GM12865 (cell line): ENCODE data around the gene OOSP1.

ENCODE experiments used
- DNase-seq: peaks from one replicate; pipeline ENCODE4 v3.0.0; 2010; ENCODE audit warnings: low read depth
- H3K4me3 ChIP-seq: 2 replicates; pipeline ENCODE4 v1.5.1; 2011; ENCODE audit warnings: mild to moderate bottlenecking, low read depth, low read length, control low read depth
- TF ChIP-seq, protein P1 (sequence below): IDR thresholded peaks from 2 replicates; pipeline ENCODE4 v1.5.1; 2011; ENCODE audit warnings: low read length, control low read depth, low read depth, inconsistent platforms; ENCODE audit not compliant: insufficient read depth; ENCODE audit errors: missing control alignments

The OOSP1 gene

DNA sequence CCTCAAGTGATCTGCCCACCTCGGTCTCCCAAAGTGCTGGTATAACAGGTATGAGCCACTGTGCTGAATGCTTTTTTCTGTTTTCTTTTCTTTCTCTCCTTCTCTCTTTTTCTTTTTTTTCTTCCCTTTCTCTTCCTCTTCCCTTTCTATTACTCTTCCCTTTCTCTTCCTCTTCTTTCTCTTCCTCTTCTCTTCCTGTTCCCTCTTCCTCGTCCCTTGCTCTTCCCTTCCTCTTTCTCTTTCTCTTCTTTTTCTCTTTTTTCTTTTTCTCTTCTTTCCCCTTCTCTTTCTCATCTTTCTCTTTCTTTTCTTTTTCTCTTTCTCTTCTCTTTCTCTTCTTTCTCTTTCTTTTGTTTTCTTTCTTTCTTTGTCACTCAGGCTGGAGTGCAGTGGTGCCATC, 1.2 kb downstream of the OOSP1 start:
- TF ChIP-seq, protein P1, sequence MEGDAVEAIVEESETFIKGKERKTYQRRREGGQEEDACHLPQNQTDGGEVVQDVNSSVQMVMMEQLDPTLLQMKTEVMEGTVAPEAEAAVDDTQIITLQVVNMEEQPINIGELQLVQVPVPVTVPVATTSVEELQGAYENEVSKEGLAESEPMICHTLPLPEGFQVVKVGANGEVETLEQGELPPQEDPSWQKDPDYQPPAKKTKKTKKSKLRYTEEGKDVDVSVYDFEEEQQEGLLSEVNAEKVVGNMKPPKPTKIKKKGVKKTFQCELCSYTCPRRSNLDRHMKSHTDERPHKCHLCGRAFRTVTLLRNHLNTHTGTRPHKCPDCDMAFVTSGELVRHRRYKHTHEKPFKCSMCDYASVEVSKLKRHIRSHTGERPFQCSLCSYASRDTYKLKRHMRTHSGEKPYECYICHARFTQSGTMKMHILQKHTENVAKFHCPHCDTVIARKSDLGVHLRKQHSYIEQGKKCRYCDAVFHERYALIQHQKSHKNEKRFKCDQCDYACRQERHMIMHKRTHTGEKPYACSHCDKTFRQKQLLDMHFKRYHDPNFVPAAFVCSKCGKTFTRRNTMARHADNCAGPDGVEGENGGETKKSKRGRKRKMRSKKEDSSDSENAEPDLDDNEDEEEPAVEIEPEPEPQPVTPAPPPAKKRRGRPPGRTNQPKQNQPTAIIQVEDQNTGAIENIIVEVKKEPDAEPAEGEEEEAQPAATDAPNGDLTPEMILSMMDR = no peak
- H3K4me3 ChIP-seq = no peak overlapping the region
- no peak for DNase-seq

GRCh38 chr11:59941091-59941490, 2.9 kb downstream of the OOSP1 start:
- no peak for DNase-seq
- no peak overlapping the region for H3K4me3 ChIP-seq
- TF ChIP-seq, protein P1 = no peak

DNA sequence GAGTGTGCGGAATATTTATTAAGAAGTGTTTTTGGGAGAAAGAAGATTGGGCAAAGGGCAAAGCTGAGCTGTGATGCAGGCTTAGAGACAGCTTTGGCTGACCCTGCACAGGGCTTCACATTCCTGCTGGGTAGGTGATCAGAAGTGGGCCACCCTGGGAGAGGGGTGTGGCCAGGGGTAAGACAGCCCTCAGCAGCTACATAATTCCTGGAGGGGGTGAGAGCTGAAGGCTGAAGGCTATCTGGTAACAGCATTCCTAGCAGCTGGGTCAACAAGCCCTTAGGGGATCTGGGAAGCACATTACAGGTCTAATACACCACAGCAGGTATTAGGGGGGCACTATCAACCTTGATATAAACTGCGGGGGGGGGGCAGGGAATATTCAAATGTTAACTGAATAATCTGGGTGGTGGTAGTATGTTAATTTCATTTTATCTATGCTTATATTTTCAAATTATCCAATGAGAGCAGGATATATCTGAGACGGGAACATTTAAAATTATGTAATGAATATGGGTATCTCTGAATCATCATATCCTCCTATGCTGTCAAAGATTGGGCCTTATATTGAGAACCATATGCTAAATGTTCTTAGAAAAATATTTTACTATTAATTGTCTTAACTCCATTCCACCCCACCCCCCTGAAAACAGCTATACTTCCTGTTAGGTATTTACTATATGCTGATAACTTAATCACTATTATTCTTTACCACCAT, 5.9 kb downstream of the OOSP1 start:
- H3K4me3 ChIP-seq = no peak overlapping the region
- TF ChIP-seq, protein P1 = no peak
- no peak for DNase-seq

DNA sequence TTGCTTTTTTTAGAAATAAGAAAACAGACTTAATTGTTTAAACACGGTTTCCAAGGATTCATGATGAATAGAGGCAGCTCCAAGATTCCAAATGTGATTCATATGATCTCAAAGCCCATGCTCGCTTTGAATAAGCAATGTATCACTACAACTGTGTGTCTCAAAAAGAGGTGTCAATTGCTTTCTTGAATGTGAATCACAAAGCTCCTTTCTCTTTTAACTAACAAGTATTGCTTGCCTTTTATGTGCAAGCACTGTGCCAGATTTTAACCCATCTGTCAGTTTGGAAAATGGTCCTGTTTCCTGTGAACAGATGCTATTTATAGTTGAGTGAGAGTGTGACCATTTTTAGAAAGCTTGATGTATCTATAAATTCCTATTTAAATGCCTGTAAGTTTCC, 6.5 kb downstream of the OOSP1 start:
- no peak for DNase-seq
- no peak overlapping the region for H3K4me3 ChIP-seq
- TF ChIP-seq, protein P1 = no peak

DNA sequence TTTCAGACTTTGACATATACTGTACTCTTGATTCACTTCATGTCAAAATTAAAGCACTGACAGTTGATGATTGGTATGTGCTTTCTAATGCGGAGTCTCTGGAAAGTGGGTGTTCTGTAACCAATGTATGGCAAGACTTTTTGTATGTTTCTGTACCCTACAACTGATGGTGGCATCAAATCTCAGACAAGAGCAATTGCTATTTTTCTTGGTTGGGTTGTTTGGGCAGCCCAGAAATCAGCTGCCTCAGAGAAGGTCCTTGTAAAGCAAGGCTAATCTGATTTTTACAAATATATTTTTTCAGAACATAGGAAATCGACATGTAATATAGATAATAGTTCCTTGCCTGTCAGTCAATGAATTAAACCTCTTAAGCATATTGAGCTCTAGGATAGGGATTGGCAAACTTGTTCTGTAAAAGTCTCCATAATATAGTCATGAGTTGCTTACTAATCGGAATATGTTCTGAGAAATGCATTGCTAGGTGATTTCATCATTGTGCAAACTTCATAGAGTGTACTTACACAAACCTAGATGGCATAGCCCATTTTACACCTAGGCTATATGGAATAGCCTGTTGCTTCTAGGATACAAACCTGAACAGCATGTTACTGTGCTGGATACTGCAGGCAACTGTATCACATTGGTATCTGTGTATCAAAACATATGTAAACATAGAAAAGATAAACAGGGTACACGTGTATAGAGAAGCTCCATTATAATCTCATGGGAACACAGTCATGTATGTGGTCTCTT, 15.4 kb downstream of the OOSP1 start:
- TF ChIP-seq, protein P1 = no peak
- no peak for DNase-seq
- no peak overlapping the region for H3K4me3 ChIP-seq

- no peak overlapping the region for H3K4me3 ChIP-seq
- no peak for DNase-seq
- TF ChIP-seq, protein P1 = no peak
Measured at GRCh38 chr11:59954219-59954847, 16.1 kb downstream of the OOSP1 start.
